B cell (primary cell): ENCODE results near the gene TEX26. TPM values are rescaled to one million over a fixed set of nuclear protein-coding genes. Genes with fewer than 3 reads are reported as not detected.

Experiments used
- ATAC-seq: fragments of 200-7000 bp; cut with Tn5 transposase; one replicate; pipeline ENCODE4 v1.10.0; 2021; ENCODE audit warnings: low read depth, mild to moderate bottlenecking, moderate number of reproducible peaks, moderate library complexity
- CTCF ChIA-PET: fragments of 350-600 bp; sonication (Branson Sonifier 250); formaldehyde crosslinking; loops from one replicate; lab custom pipeline; 2021; ENCODE audit warnings: antibody characterized with exemption, inconsistent platforms; lab: Charles Lee
- POLR2A ChIA-PET: fragments of 350-600 bp; sonication (Branson Sonifier 250); formaldehyde crosslinking; loops from one replicate; lab custom pipeline; 2021; ENCODE audit warnings: antibody characterized with exemption; lab: Charles Lee
- DNase-seq: peaks from one replicate; pipeline ENCODE4 v3.0.0; 2013
- H2AFZ ChIP-seq: 2 replicates; pipeline ENCODE4 v1.6.1; 2012; ENCODE audit warnings: mild to moderate bottlenecking, low read depth, low read length; ENCODE audit not compliant: insufficient read depth, poor library complexity, severe bottlenecking
- H3K27ac ChIP-seq, 2 donors: 1 replicate in 1 of 2; 2 replicates in 1 of 2; pipeline ENCODE4 v1.5.1; 2012 to 2013; ENCODE audit warnings: low read length in 2 of 2, mild to moderate bottlenecking in 2 of 2, moderate library complexity in 1 of 2
- H3K27me3 ChIP-seq, 4 experiments: fragments of 200-600 bp in 1 of 4; sonication (generic) in 1 of 4; replicated peaks in 1 of 4; 1 replicate in 2 of 4; 2 replicates in 2 of 4; pipeline versions ENCODE4 v1.6.1 to v1.7.0; 2013 to 2016; ENCODE audit warnings: low read length in 3 of 4, mild to moderate bottlenecking in 2 of 4, mixed read lengths in 1 of 4, moderate library complexity in 1 of 4; ENCODE audit not compliant: insufficient read depth in 4 of 4, control insufficient read depth in 3 of 4; ENCODE audit errors: control extremely low read depth in 1 of 4
- H3K36me3 ChIP-seq, 2 experiments: replicated peaks in 1 of 2; 1 replicate in 1 of 2; 2 replicates in 1 of 2; pipeline versions ENCODE4 v1.6.1 to v1.7.1; 2013; ENCODE audit warnings: low read length in 1 of 2; ENCODE audit not compliant: insufficient read depth in 2 of 2, control insufficient read depth in 1 of 2; ENCODE audit errors: control extremely low read depth in 1 of 2, extremely low read depth in 1 of 2
- H3K4me1 ChIP-seq, 2 donors: fragments of 200-600 bp in 1 of 2; sonication (generic) in 1 of 2; 1 replicate in 1 of 2; 2 replicates in 1 of 2; pipeline versions ENCODE4 v1.5.1 to v1.6.1; 2013 to 2017; ENCODE audit warnings: low read length in 2 of 2; ENCODE audit not compliant: control insufficient read depth in 2 of 2, insufficient read depth in 2 of 2
- H3K4me2 ChIP-seq: replicated peaks from 2 replicates; pipeline ENCODE3; 2012; ENCODE audit warnings: mild to moderate bottlenecking, low read depth, low read length; ENCODE audit not compliant: poor library complexity, severe bottlenecking
- H3K4me3 ChIP-seq, 5 experiments: fragments of 200-600 bp in 1 of 5; sonication (generic) in 1 of 5; 1 replicate in 3 of 5; 2 replicates in 2 of 5; pipeline versions ENCODE4 v1.5.1 to v1.7.0; 2011 to 2016; ENCODE audit warnings: low read length in 4 of 5, mild to moderate bottlenecking in 4 of 5, low read depth in 2 of 5, control low read depth in 1 of 5, moderate library complexity in 1 of 5; ENCODE audit not compliant: insufficient read depth in 1 of 5; ENCODE audit errors: control extremely low read depth in 1 of 5, extremely low read depth in 1 of 5
- H3K79me2 ChIP-seq: fragments of 200-600 bp; sonication (generic); one replicate; pipeline ENCODE4 v1.6.0; 2016; ENCODE audit warnings: low read length; ENCODE audit not compliant: control insufficient read depth, insufficient read depth
- H3K9ac ChIP-seq: fragments of 200-600 bp; sonication (generic); 2 replicates; pipeline ENCODE4 v1.6.1; 2017; ENCODE audit warnings: mild to moderate bottlenecking, low read length, moderate library complexity
- H3K9me3 ChIP-seq, 3 donors: one replicate each; pipeline versions ENCODE4 v1.6.1 to v1.7.1; 2013; ENCODE audit warnings: low read length in 2 of 3; ENCODE audit not compliant: control insufficient read depth in 2 of 3, insufficient read depth in 1 of 3; ENCODE audit errors: control extremely low read depth in 1 of 3
- H4K20me1 ChIP-seq: 2 replicates; pipeline ENCODE4 v1.6.0; 2012; ENCODE audit warnings: mild to moderate bottlenecking, low read length; ENCODE audit not compliant: insufficient read depth, control insufficient read depth, poor library complexity, severe bottlenecking
- H3K27ac Mint-ChIP-seq: one replicate; pipeline ENCODE4 v1.8.0; 2021; ENCODE audit warnings: mixed read lengths
- H3K27me3 Mint-ChIP-seq: one replicate; pipeline ENCODE4 v1.8.0; 2021; ENCODE audit warnings: mixed read lengths
- H3K4me1 Mint-ChIP-seq: one replicate; pipeline ENCODE4 v1.8.0; 2021; ENCODE audit warnings: mixed read lengths
- H3K4me3 Mint-ChIP-seq: one replicate; pipeline ENCODE4 v1.8.0; 2021; ENCODE audit warnings: mixed read lengths
- H3K9me3 Mint-ChIP-seq: one replicate; pipeline ENCODE4 v1.8.0; 2022; ENCODE audit warnings: mixed read lengths; ENCODE audit not compliant: insufficient read depth
- EZH2 ChIP-seq: IDR thresholded peaks from 2 replicates; pipeline ENCODE4 v1.6.1; 2012; ENCODE audit warnings: borderline replicate concordance, low read depth, mild to moderate bottlenecking, moderate library complexity, low read length; ENCODE audit not compliant: insufficient read depth, poor library complexity, severe bottlenecking
- WGBS: methylation state at CpG from one replicate; pipeline ENCODE4 v1.1.5; 2013; ENCODE audit warnings: missing lambda C conversion rate; ENCODE audit not compliant: insufficient coverage; 5-methylcytosine and 5-hydroxymethylcytosine counted together
- intact Hi-C: fragments of 100-400 bp; cut with micrococcal nuclease; formaldehyde crosslinking; loops from one replicate; pipeline ENCODE4 v1.10.0; 2022
- polyA plus RNA-seq: library from polyadenylated mRNA; depleted of rRNA; stranded (reverse); fragments of >200 nt; gene quantifications from 2 replicates; pipeline ENCODE4 v1.2.3, GENCODE V29; 2012
- total RNA-seq, 2 donors: library from RNA; stranded (reverse); fragments of 120-200 nt in 1 of 2; gene quantifications; 1 replicate in 1 of 2; 2 replicates in 1 of 2; pipeline versions ENCODE4 v1.2.3 to v1.2.4, GENCODE V29; 2013 to 2022
- TF ChIP-seq, protein P1 (sequence below): fragments of 200-600 bp; IDR thresholded peaks from one replicate; pipeline ENCODE4 v1.8.0; 2022; ENCODE audit warnings: antibody characterized with exemption, mild to moderate bottlenecking

TEX26 gene
- total and polyA plus RNA-seq, 2 donors (not counting 1 experiment from before 2014, with no cell fraction given): not detected

GRCh38 chr13:31011901-31012654 is 79.6 kb downstream of the TEX26 start:
- H3K36me3 ChIP-seq: no peaks in the 10 kb centered on the region
- peaks cover 0 to 3% of the 10 kb centered on the region in 2 donors for H3K4me1 ChIP-seq
- peaks cover 8% of the 10 kb centered on the region for H3K4me1 Mint-ChIP-seq
- intact Hi-C loops: no loop called here
- no peak overlapping the region for H3K4me3 Mint-ChIP-seq
- no peaks in the 10 kb centered on the region for H3K79me2 ChIP-seq
- no peaks in the 10 kb centered on the region for H4K20me1 ChIP-seq
- 54% methylated on average over 4 of the region's 7 CpGs for WGBS
- no peak overlapping the region for H3K27ac Mint-ChIP-seq
- DNase-seq: no peak
- TF ChIP-seq, protein P1, sequence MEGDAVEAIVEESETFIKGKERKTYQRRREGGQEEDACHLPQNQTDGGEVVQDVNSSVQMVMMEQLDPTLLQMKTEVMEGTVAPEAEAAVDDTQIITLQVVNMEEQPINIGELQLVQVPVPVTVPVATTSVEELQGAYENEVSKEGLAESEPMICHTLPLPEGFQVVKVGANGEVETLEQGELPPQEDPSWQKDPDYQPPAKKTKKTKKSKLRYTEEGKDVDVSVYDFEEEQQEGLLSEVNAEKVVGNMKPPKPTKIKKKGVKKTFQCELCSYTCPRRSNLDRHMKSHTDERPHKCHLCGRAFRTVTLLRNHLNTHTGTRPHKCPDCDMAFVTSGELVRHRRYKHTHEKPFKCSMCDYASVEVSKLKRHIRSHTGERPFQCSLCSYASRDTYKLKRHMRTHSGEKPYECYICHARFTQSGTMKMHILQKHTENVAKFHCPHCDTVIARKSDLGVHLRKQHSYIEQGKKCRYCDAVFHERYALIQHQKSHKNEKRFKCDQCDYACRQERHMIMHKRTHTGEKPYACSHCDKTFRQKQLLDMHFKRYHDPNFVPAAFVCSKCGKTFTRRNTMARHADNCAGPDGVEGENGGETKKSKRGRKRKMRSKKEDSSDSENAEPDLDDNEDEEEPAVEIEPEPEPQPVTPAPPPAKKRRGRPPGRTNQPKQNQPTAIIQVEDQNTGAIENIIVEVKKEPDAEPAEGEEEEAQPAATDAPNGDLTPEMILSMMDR: no peak
- no peak for TF ChIP-seq EZH2
- peaks cover 43% of the 10 kb centered on the region for H3K27me3 Mint-ChIP-seq
- no peak overlapping the region for H2AFZ ChIP-seq
- H3K27ac ChIP-seq: no peak overlapping the region
- no peak overlapping the region for H3K4me2 ChIP-seq
- no peaks in the 10 kb centered on the region for H3K9me3 ChIP-seq
- ChIA-PET CTCF (no interaction called here), POLR2A (no interaction called here)
- H3K9ac ChIP-seq: no peak overlapping the region
- ATAC-seq: no peak
- no peak overlapping the region for H3K4me3 ChIP-seq
- peaks cover 0 to 30% (median 5%) of the 10 kb centered on the region in 4 experiments for H3K27me3 ChIP-seq
- no peaks in the 10 kb centered on the region for H3K9me3 Mint-ChIP-seq

DNA sequence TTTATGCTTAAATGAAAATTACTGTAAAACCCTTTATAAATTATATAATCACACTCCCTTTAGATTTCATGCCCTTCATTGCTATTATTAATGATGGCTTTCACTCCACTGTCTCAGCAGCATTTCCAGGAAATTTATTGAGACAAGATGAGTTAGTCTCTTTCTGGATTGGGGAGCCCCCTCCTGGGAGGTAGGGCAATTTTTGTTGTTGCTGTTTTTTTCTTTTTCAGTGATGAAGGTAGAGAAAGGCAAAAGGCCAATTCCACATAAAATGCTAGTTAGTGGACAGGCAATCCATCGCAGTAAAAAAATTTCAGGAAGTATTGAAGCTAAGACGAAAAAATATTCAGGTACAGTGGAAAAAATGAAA is 80.2 kb downstream of the TEX26 start:
- TF ChIP-seq, protein P1: no peak
- Histone ChIP-seq H3K27me3 (peaks cover 0 to 26% (median 5%) of the 10 kb centered on the region in 4 experiments), H3K9me3 (no peaks in the 10 kb centered on the region), H3K27ac (no peak overlapping the region), H3K79me2 (no peaks in the 10 kb centered on the region), H3K4me3 (no peak overlapping the region), H4K20me1 (no peaks in the 10 kb centered on the region), H2AFZ (no peak overlapping the region), H3K36me3 (no peaks in the 10 kb centered on the region), H3K4me1 (peaks cover 0 to 3% of the 10 kb centered on the region in 2 donors), H3K9ac (no peak overlapping the region), H3K4me2 (no peak overlapping the region)
- intact Hi-C loops: no loop called here
- CTCF ChIA-PET: no interaction called here
- no peak overlapping the region for H3K27ac Mint-ChIP-seq
- ATAC-seq: no peak
- no peak overlapping the region for H3K4me3 Mint-ChIP-seq
- no CpG with 5 or more reads among the region's 2 CpGs for whole genome bisulfite sequencing
- H3K4me1 Mint-ChIP-seq: peaks cover 8% of the 10 kb centered on the region
- H3K27me3 Mint-ChIP-seq: peaks cover 41% of the 10 kb centered on the region
- POLR2A ChIA-PET: no interaction called here
- DNase-seq: no peak
- no peaks in the 10 kb centered on the region for H3K9me3 Mint-ChIP-seq
